GM19468 (cell line): ENCODE results near the gene KCNC1.
A peak's percentile ranks its signal among the peaks of the same experiment; 100 is the strongest.

Experiments
- ATAC-seq: cut with Tn5 transposase; IDR thresholded peaks from one replicate; pipeline ENCODE4 v1.9.1; 2021; ENCODE audit warnings: mild to moderate bottlenecking, moderate library complexity, moderate number of reproducible peaks; ENCODE audit not compliant: unreplicated experiment; ENCODE audit errors: extremely low read depth

KCNC1 gene

DNA sequence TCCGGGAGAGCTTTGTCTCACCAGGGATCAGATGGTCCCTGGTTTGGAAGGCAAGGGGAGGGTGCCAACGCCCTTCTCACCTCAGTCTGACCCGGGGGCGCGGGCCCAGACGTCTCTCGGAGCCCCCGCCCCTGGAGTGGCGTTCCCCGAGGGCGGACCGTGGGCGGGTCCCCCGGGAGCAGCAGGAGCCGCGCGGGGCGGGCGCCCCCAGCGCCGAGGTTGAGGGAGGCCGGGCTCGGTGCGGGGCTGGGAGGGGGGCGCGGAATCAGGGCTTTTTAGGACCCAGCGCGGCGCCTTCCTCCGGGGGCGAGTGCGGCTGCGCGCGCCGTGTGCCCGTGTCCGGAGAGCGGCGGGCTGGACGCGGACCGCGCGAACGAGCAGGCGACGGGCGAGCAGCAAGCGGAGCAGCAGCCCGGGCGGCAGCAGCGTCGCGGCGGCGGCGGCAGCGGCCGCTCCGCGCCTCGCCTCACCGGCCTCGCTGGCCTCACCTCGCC, at the start of gene KCNC1:
TSS of gene KCNC1 (plus strand) at position 364 of the 494 bp plus-strand sequence. CDS start 1,222 bp downstream, outside the sequence.
- no peak for ATAC-seq

DNA sequence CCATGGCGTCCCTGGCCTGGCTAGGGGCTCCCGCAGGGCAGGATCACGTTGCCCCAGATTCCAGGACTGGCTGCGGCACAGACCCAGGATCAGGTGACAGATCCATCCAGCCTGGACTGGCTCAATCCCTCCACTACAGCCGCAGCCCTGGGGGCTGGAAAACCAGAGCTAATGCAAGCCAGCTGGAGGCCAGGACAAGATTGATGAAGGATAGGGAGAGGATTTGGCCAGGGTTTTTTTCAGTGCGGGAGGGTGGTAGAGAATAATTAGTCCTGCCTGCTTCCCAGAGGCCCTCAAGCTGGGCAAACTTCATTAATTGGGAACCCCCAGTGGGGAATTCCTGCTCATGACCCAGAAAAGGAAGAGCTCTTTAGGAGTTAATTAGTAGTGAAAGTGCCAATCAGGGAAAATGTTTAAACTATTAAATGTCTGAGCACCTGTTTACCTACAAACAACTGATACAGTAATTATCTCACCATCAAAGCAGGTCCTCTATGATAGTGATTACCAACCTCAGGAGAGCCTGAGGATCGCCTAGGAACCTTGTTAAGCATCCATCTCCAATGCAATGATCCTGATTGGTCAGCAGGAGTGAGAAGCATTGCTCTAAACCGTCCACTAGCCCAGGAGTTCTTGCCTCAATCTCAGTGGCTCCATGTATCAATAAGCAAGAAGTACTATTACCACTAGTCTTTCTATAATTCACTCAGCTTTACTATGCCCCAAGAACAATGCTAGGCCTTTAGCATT, 48.2 kb upstream of the KCNC1 start:
- ATAC-seq = no peak

DNA sequence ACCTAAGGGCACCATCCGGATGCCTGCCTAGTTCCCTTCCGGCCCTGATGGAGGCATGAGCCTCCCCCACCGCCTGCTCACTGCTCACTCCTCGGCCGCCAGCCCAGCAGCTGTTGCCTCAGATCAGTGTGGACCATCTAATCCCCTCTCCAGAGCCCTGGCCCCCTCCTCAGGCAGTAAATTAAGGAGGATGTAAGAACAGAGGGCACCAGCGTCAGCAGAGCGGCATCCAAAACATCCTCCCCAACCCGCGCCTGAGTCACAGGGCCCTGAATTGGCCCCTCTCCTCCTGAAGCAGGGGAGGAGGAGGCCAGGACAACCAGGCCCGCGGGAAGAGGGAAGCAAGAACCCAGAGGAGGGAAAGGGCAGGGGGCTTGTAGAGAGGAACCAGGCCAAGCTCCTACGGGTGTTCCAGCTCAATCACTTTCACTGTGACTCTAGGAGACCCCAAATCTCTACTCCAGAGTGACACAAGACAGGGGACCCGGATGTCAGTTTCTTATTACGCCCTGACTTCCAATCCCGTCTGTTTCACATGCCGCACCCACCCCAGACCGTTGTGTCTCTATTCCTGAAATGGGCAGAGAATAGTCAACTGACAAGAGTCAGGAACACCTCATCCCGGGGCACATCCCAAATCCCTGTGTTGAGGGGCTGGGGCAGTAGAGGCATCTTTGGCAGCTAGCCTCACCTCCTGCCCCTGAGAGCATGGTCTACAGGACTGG, 46.5 kb upstream of the KCNC1 start:
- no peak for ATAC-seq

DNA sequence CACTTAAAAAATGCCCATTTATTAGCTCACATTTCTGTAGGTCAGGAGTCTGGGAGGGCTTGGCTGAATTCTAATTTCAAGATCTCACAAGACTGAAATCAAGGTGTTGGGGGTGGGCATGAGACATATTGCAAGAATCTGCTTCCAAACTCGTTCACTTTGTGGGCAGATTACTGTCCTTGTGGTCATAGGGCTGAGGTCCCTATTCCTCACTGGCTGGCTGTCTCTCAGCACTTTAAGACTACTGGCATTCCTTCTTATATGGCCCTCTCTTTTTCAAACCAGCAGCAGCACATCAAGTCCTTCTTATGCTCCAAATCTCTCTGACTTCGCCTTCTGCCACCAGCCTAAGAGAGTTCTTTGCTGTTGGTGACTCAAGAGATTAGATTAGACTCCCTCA, 43.0 kb upstream of the KCNC1 start:
- ATAC-seq = no peak

DNA sequence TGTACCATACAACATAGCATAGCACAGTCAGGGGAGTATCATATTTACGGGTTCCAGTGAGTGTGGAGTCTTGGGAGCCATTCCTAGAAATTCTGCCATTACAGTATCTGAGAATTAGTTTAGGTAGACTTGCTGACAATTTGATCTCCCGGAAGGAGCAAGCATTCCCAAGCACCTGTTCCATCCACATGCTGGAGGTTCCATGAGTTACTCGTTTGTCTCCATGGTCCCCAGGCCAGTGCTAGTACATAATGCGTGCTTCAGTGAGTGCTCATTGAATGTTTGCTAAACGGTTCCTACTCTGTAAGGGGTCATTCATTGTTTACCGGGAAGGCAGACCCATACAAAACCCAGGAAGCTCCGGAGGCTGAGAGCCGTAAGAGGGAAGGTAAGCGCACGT, 42.6 kb upstream of the KCNC1 start:
- no peak for ATAC-seq

DNA sequence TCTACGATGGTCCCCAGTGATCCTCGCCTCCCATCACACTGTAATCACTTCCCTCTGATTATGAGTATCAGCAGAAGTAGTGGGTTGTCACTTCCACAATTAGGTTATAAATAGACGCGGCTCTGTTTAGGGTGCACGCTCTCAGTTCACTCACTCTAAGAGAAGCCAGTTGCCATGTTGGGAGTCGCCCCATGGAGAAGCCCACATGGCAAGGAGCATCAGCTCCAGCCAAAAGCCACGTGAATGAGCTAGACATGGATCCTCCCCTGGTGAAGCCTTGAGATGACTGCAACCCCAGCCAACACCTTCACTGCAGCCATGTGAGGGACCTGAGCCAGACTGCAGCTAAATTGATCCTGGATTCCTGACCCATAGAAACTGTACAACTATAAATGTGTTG, 41.6 kb upstream of the KCNC1 start:
- ATAC-seq = no peak

DNA sequence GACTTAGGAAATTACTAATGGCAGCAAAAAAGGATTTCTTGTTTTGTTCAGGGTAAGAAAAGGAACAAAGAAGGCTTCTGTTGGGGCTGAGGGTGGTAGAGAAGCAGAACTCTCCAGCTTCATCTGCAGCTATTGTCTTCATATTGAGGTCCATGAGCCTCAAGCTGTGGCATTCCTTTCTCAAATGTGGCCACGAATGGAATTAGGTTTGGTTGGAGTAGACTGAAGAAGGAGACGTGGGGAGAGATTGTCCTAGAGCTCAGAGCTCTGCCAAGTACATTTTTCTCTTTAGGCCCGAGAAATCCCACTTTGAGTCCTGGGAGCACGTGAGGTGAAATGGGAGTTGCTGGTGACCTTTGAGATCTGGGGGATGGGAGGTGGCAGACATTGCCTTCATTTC, 41.0 kb upstream of the KCNC1 start:
- ATAC-seq = no peak

DNA sequence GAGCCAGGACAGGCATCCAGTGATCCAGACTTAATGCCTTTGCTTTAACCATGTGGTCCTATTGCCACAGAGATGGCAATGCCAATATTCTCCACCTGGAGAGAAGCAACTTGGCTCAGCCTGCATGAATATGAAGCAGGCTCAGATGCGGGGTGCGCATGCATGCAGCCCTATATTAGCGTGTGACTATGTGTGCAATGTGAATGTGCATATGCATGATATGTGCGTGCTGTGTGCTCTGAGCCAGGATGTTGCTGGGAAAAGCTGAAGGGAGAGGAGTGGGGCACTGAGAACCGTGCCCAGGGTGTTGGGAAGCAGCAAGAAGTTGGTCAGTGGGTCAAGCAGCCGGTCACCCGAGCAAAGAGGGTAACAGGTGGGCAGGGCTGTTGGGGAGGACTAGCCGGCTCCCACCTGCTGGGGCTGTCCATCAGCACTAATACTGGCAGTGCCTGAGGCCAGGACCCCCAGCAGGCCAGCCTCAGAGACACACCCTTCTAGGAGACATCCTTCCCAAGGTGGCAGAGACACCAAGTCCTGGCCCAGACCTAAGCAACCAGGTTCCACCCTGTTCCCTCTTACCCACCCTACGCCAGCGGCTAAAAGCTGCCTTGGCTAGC, 40.0 kb upstream of the KCNC1 start:
- no peak for ATAC-seq

DNA sequence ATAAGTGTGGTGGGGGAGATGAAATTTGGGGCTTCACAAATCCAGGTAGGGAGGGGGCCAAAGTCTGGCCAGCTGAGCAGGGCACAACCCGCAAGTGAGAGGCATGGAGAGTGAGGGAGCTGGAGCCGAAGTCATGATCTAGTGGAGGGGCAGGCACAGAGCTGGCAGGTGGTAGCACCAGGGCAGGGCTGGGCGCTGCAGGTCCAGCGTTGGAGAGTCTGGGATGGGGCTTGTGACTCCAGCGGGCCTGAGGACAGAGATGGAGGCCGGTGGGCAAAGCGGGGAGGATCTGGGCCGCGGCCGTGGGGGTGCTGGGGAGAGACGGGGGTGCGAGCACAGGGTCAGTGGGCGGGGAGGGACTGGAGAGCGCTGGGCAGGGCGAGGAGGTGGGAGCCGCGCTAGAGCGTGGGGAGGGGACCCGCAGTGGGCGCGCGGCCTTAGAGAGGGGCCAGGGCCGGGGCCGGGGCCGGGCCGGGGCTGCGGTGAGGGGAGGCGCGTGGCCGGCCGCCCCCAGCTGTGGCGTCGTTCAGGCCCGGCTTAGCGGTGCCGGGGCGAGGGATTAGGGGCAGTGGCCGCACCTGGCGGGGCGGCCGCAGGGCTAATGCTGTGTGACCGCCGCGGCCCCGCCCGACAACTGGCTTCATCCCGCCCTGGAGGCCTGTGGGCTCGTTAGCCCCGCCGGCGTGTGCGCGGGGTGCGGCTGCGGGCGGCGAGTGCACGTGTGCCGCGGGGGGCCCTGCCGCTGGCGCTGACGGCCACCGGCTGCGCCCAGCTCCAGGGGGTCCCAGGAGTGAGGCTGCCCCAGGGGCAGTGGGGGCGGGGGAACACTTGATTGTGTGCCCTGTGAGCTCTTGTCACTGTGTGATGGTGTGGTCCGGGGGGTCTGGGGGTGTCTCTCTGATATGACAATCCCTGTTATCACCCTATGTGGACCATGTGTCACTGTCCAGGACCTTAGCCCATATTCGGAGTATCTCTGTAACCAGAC, 38.8 kb upstream of the KCNC1 start:
- ATAC-seq = no peak

DNA sequence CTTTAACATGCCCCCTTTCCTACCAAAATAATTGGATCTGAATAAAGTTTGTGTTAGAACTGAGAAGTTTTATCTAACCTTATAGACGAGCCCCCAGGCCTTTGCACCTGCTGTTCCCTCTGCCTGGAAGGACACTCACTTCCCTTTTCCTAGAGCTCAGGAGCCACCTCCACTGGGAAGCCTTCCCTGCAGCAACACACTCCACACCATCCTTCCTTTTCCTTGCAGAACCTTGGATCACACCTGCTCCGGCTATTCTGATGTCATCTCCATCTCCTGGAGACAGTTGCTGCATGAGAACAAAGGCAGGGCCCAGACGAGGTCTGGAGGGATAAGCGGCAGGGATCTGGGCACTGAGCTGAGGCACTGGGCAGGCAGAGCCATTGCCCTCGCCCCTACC, 37.8 kb upstream of the KCNC1 start:
- ATAC-seq = no peak

DNA sequence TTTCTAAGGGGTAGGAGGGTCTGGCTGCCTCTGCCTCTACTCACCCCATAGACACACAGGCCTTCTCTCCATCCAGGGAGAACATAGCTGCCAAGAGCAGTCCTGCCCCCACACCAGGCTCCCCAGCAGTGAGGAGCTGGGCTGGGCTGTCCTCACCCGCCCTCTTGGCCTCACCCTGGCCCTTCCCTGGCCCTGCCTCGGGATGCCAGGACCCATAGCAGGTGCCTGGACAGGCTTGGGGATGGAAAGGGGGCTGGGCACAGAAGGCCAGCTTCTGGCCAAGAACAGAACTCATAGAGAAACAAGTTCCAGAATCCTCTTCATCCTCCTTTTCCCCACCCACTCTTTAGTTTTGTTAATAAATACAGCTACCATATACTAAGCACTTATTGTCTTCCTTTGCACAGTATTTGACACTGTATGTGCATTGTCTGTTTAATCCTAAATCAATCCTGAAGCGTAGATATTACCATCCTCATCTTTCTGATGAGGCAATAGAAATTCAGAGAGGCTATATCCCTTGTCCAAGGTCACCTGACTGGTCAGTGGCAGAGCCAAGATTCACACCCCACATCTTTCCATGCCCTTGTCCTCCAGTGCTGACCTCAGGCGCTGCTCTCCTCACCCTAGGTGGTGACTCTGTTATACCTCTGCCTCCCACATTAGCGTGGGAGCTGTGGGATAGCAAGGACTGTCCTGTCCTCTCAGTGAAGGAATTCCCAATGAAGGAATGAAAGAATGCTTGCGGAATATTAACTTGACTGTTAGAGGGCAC, 37.2 kb upstream of the KCNC1 start:
- ATAC-seq = no peak

DNA sequence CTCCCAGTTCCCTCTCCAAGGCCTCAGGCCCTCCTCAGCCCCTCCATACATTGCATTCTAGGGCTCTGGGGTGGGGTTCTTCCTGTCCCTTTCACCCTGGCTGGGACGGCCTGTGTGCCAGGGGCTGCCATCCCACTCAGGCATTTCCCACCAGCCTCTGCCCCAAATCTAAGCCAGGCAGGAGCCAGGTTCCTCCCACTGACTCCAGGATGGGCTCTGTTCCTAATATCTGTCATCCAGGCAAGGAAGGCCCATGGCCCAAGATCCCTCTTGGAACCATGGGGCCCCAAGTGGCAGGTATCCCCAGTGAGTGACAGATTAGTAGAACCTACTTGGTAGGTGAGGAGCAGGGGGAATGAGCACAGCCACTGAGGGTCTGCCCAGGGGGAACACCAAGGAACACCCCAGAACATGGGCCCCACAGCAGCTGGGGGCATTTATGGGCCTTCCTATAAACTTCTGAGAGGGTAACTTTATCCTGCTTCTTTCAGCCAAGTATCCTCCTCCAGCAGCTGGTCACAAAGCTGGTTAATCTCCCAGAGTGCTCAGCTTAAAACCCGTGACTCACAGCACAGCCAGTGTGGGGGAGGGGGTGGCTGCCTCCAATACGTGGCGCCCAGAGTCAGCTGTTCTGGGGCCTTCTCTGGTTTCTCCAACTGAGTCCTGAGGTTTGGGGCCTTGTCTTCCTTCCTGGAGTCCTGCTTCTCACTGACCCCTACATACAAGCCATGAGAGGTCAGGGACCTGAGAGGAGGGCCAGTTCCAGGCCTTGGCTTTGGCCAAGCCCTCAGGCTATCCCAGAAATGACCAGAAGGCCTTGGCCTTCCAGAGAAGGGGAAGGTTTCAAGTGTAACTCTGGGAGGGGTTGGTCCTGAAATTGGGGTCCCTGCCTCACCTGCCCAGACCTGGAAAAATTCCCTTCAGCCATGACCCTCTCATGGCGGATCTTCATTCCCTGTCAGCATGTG, 35.1 kb upstream of the KCNC1 start:
- ATAC-seq = no peak

DNA sequence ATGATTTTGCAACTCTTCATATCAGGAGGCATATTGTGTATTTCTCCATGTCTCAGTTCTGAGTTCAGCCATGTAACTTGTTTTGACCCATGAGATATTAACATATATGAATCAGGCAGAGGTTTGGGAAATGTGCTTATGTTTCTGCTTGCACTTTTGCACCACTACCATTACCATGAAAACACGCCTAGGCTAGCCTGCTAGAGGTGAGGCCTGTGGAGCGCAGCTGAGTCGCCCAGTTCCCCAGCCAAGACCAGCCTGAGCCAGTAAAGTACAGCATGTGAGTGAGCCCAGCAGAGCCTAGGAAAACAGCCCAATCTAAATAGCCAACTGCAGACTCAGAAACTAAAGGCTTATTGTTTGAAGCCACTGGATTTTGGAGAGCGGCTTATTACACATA, 33.6 kb upstream of the KCNC1 start:
- ATAC-seq = no peak

DNA sequence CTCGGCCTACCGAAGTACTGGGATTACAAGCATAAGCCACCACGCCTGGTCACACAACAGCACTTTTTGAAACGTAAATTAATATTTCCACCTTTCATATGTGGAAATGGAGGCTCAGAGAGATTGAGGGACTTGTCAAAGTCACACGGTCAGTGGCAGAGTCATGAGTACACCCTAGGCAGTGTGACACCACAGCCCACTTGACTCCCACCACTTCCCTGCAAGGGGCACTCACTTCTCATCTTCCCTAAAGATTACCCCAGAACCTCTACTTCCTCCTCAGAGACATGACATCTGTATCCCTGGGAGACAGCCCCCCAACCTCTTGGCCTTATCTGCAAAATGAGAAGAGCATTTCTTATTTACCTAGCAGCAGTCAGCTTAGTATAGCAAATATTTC, 31.7 kb upstream of the KCNC1 start:
- no peak for ATAC-seq

DNA sequence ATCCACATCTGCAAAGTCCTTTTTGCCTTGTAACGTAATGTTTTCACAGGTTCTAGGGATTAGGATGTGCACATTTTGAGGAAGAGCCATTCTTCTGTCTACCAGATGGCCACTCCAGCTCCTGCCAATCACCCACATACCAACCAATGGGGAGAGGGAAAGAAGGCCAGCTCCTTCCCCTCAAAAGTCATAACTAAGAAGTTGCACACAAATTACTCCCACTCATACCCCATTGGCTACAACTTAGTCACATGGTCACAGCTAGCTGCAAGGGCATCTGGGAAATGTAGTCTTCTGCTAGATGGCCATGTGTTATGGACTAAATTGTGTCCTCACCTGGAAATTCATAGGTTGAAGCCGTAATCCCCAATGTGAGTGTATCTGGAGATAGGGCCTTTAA, 30.6 kb upstream of the KCNC1 start:
- ATAC-seq = peak; percentile 52

DNA sequence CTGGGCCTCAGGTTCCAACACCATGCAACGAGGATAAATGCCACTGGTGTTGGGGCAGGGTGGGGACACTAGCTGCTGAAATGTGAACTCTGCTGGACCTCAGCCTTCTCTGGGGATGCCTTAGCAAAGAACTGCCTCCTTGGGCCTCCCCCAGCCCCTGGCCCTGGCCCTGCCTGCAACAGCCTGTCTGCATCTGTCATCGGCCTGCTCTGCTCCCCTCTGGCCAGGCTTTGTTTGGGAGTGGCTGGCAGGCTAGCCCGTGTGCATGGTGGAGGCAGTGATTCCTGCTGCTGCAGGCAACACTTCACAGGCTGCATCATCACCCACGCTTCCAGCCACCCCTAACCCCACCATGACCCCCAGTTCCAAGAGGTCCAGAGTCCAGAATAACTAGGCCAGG, 26.8 kb upstream of the KCNC1 start:
- ATAC-seq = no peak

DNA sequence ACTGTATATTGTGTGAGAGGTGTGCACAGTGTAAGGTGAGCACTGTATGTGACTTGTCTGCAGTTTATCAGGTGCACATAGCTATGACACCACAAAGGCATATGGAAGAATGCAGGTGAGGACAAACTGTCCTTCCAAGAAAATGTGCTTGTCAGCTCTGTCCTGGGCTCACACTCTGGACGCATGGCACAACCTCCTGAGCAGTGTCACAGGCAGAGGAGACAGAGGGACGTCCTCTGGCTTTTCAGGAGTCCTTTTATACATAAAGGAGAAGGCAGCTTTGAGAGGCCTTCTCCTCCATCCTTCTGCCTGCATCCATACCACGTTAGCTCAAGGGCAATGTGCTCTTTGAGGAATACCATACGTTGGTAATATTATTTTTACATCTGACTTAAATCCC, 22.7 kb upstream of the KCNC1 start:
- no peak for ATAC-seq

DNA sequence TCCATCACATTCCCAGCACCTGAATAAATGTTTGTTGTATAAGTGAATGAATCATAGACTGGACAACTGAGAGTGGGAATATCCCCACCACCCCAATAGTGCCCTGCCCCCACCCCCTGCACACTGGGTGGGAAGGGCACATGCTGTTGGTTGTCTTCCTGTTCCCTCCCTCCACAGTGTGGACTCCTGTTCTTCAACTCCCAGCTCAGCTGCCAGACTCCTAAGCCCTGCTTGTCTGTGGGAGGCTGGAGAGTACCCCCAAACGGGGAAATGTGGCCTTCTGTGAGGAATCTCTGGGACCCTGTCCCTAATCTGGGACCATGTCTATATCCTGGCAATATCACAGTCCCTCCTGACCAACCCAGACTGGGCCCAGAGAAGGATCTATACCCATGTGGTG, 20.7 kb upstream of the KCNC1 start:
- no peak for ATAC-seq
